ENCODE data around the gene TLR10. TPM values are rescaled to one million over a fixed set of nuclear protein-coding genes. Genes with fewer than 3 reads are reported as not detected.
A peak's percentile ranks its signal among the peaks of the same experiment; 100 is the strongest.

The TLR10 gene
- total RNA-seq, 1 donor = not detected

GRCh38 chr4:38821739-38822138 is 38.9 kb upstream of the TLR10 start:
- DNase-seq (ENCODE audit: low read depth) = peak; percentile 42
- TF ChIP-seq, protein P1, sequence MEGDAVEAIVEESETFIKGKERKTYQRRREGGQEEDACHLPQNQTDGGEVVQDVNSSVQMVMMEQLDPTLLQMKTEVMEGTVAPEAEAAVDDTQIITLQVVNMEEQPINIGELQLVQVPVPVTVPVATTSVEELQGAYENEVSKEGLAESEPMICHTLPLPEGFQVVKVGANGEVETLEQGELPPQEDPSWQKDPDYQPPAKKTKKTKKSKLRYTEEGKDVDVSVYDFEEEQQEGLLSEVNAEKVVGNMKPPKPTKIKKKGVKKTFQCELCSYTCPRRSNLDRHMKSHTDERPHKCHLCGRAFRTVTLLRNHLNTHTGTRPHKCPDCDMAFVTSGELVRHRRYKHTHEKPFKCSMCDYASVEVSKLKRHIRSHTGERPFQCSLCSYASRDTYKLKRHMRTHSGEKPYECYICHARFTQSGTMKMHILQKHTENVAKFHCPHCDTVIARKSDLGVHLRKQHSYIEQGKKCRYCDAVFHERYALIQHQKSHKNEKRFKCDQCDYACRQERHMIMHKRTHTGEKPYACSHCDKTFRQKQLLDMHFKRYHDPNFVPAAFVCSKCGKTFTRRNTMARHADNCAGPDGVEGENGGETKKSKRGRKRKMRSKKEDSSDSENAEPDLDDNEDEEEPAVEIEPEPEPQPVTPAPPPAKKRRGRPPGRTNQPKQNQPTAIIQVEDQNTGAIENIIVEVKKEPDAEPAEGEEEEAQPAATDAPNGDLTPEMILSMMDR (IDR thresholded peaks at IDR 0.05; ENCODE audit: insufficient read depth, low read depth, low read length) = no peak
- no peak overlapping the region for H3K4me3 ChIP-seq (ENCODE audit: low read depth, low read length)

DNA sequence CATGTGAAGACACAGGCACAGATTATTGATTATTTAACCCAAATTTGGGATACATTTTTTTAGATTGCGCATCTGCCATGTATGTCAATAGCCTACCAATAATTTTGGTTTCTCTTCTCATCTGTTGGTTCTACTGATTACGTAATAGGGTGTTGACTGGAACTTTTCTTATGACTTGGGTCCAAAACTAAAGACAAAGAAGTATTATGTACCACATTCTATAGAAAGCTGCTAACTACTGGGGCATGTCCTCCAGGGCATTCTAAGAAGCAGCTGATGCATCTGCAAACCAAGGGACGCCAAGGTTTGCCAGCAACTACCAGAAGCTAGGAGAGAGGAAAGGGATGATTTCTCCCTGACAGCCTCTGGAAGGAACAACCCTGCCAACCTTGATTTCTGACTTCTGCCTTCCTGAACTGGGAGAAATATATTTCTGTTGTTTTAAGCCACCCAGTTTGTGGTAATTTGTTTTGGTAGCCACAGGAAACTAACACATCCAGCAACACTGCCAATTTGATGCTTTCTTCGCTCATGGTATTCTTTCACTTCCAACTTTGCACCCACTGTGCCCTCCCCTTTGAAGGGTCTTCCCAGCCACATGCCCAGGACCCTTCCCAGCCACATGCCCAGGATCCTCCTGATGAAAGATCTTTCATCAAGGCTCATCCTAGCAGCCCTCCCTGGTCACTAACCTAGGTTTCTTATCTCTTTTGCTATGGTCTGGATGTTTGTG is 37.7 kb upstream of the TLR10 start:
- TF ChIP-seq, protein P1 (IDR thresholded peaks at IDR 0.05; ENCODE audit: insufficient read depth, low read depth, low read length) = no peak
- DNase-seq (ENCODE audit: low read depth) = no peak
- H3K4me3 ChIP-seq (ENCODE audit: low read depth, low read length) = no peak overlapping the region

DNA sequence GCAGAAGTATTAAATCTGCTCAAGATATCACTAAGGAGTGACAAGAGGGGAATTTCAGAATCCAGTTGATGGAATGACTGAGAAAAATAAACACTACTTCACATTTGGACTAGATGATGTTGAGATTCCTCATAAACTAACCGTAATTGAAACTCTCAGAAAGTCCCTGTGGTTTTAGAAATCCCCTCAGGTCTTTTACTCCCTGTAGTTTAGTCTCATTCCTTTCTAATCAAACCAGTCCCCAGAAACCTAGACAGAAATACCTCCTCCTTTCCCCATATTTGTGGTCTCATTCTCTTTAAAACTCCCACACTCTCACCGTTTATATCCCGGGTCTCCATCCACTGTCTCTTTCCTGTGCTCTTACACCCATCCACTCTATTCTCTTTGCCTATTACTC is 36.8 kb upstream of the TLR10 start:
- TF ChIP-seq, protein P1 (IDR thresholded peaks at IDR 0.05; ENCODE audit: insufficient read depth, low read depth, low read length) = no peak
- no peak overlapping the region for H3K4me3 ChIP-seq (ENCODE audit: low read depth, low read length)
- no peak for DNase-seq (ENCODE audit: low read depth)

- TF ChIP-seq, protein P1 (IDR thresholded peaks at IDR 0.05; ENCODE audit: insufficient read depth, low read depth, low read length) = no peak
- H3K4me3 ChIP-seq (ENCODE audit: low read depth, low read length) = no peak overlapping the region
- no peak for DNase-seq (ENCODE audit: low read depth)
Observed at GRCh38 chr4:38818441-38818976, 35.7 kb upstream of the TLR10 start.

DNA sequence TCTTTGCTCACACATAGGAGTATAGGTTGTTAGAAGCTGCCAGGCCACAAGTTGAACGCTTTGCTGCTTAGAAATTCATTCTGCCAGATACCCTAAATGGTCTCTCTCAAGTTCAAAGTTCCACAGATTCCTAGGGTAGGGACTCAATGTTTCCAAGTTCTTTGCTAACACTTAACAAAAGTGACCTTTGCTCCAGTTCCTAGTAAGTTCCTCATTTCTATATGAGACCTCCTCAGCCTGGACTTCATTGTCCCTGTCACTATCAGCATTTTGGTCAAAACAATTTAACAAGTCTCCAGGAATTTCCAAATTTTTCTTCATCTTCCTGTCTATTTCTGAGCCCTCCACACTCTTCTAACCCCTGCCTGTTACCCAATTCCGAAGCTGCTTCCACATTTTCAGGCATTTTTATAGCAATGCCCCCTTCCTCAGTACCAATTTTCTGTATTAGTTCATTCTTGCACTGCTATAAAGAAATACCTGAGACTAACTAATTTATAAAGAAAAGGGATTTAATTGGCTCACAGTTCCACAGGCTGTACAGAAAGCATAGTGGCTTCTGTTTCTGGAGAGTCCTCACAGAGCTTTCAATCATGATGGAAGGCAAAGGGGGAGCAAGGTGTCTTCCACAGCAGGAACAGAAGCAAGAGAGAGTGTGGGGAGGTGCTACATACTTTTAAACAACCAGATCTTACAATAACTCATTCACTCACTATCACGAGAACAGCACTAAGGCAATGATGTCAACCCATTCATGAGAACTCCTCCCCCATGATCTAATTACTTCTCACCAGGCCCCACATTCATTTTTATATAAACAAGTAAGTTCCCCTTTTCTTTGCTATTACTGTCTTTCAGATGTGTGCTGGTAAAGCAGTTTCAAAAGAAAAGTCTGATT is 33.3 kb upstream of the TLR10 start:
- TF ChIP-seq, protein P1 (IDR thresholded peaks at IDR 0.05; ENCODE audit: insufficient read depth, low read depth, low read length) = no peak
- no peak for DNase-seq (ENCODE audit: low read depth)
- no peak overlapping the region for H3K4me3 ChIP-seq (ENCODE audit: low read depth, low read length)

- no peak overlapping the region for H3K4me3 ChIP-seq (ENCODE audit: low read depth, low read length)
- TF ChIP-seq, protein P1 (IDR thresholded peaks at IDR 0.05; ENCODE audit: insufficient read depth, low read depth, low read length) = no peak
- no peak for DNase-seq (ENCODE audit: low read depth)
Observed at GRCh38 chr4:38814386-38814785, 31.6 kb upstream of the TLR10 start.

All from fibroblast of villous mesenchyme (primary cell).